Measurements from ENCODE around the gene FLOT2.
"Not testable (repeated sequence)": the region's sequence is repeated elsewhere in the genome, so short reads cannot be mapped to it uniquely, and the experiment has no call there.

FLOT2 gene

GRCh38 chr17:28896884-28897768, at the start of gene FLOT2:
FLOT2 (minus strand) TSS chr17:28897733; CDS start chr17:28897574, 159 bp downstream.
- no peak for DNase-seq (ENCODE audit: low read depth)

- no peak for DNase-seq (ENCODE audit: low read depth)
Observed at GRCh38 chr17:28946239-28946638, 48.7 kb upstream of the FLOT2 start.

- no peak for DNase-seq (ENCODE audit: low read depth)
Observed at GRCh38 chr17:28944862-28945741, 47.6 kb upstream of the FLOT2 start.

- no peak for DNase-seq (ENCODE audit: low read depth)
Observed at GRCh38 chr17:28944343-28944742, 46.8 kb upstream of the FLOT2 start.

- no peak for DNase-seq (ENCODE audit: low read depth)
Observed at GRCh38 chr17:28942925-28943324, 45.4 kb upstream of the FLOT2 start.

GRCh38 chr17:28941251-28941650, 43.7 kb upstream of the FLOT2 start:
- no peak for DNase-seq (ENCODE audit: low read depth)

- no peak for DNase-seq (ENCODE audit: low read depth)
Observed at GRCh38 chr17:28940675-28941074, 43.1 kb upstream of the FLOT2 start.

- no peak for DNase-seq (ENCODE audit: low read depth)
Observed at GRCh38 chr17:28940142-28940541, 42.6 kb upstream of the FLOT2 start.

- no peak for DNase-seq (ENCODE audit: low read depth)
Observed at GRCh38 chr17:28938552-28938951, 41.0 kb upstream of the FLOT2 start.

- no peak for DNase-seq (ENCODE audit: low read depth)
Observed at GRCh38 chr17:28937044-28937729, 39.7 kb upstream of the FLOT2 start.

GRCh38 chr17:28935744-28936460, 38.4 kb upstream of the FLOT2 start:
- DNase-seq (ENCODE audit: low read depth) = no peak

- not testable (repeated sequence) for DNase-seq (ENCODE audit: low read depth)
Observed at GRCh38 chr17:28934508-28934907, 37.0 kb upstream of the FLOT2 start.

GRCh38 chr17:28929787-28930186, 32.3 kb upstream of the FLOT2 start:
- no peak for DNase-seq (ENCODE audit: low read depth)

- DNase-seq (ENCODE audit: low read depth) = no peak
Observed at GRCh38 chr17:28928061-28928460, 30.5 kb upstream of the FLOT2 start.

- DNase-seq (ENCODE audit: low read depth) = no peak
Observed at GRCh38 chr17:28926786-28927185, 29.3 kb upstream of the FLOT2 start.

- no peak for DNase-seq (ENCODE audit: low read depth)
Observed at GRCh38 chr17:28926366-28926765, 28.8 kb upstream of the FLOT2 start.

- DNase-seq (ENCODE audit: low read depth) = no peak
Observed at GRCh38 chr17:28925912-28926365, 28.4 kb upstream of the FLOT2 start.

- DNase-seq (ENCODE audit: low read depth) = no peak
Observed at GRCh38 chr17:28920201-28920600, 22.7 kb upstream of the FLOT2 start.

GRCh38 chr17:28918295-28918694, 20.8 kb upstream of the FLOT2 start:
- DNase-seq (ENCODE audit: low read depth) = no peak

- no peak for DNase-seq (ENCODE audit: low read depth)
Observed at GRCh38 chr17:28917465-28917864, 19.9 kb upstream of the FLOT2 start.

- DNase-seq (ENCODE audit: low read depth) = no peak
Observed at GRCh38 chr17:28917029-28917428, 19.5 kb upstream of the FLOT2 start.
